Sigmoid colon (tissue), 7 donors: ENCODE results near the gene SMC3. TPM values are rescaled to one million over a fixed set of nuclear protein-coding genes. Genes with fewer than 3 reads are reported as not detected.

Experiments used
- DNase-seq: peaks from one replicate; pipeline ENCODE4 v3.0.0-alpha.2; 2019
- H3K27ac ChIP-seq, 4 donors: fragments of 200-600 bp; sonication (generic); one replicate each; pipeline ENCODE4 v1.5.1; 2016 to 2019; ENCODE audit warnings: mild to moderate bottlenecking in 1 of 4
- H3K27me3 ChIP-seq, 3 donors: fragments of 200-600 bp; sonication (generic); one replicate each; pipeline ENCODE4 v1.5.1; 2019; ENCODE audit warnings: mild to moderate bottlenecking in 1 of 3
- H3K36me3 ChIP-seq, 4 donors: fragments of 200-600 bp; sonication (generic); one replicate each; pipeline ENCODE4 v1.5.1; 2016 to 2019
- H3K4me1 ChIP-seq, 4 donors: fragments of 200-600 bp; sonication (generic); one replicate each; pipeline ENCODE4 v1.5.1; 2017 to 2019
- H3K4me3 ChIP-seq, 4 donors: fragments of 200-600 bp; sonication (generic); one replicate each; pipeline ENCODE4 v1.5.1; 2017 to 2019; ENCODE audit warnings: mild to moderate bottlenecking in 2 of 4, moderate library complexity in 1 of 4
- H3K9me3 ChIP-seq, 4 donors: fragments of 200-600 bp in 3 of 4; sonication (generic) in 3 of 4; one replicate each; pipeline versions ENCODE4 v1.5.1 to v1.6.1; 2013 to 2019
- CTCF ChIP-seq, 4 experiments: fragments of 450-650 bp in 3 of 4; fragments of 200-600 bp in 1 of 4; IDR thresholded peaks; one replicate each; pipeline ENCODE4 v1.5.1; 2016 to 2019; ENCODE audit warnings: antibody characterized with exemption in 4 of 4, mild to moderate bottlenecking in 3 of 4, moderate library complexity in 2 of 4
- EP300 ChIP-seq, 4 donors: sonication (generic); formaldehyde crosslinking; IDR thresholded peaks; one replicate each; pipeline ENCODE4 v1.6.1; 2017; ENCODE audit warnings: antibody characterized with exemption in 4 of 4
- POLR2A ChIP-seq, 2 donors: fragments of 450-650 bp; IDR thresholded peaks; one replicate each; pipeline ENCODE4 v1.6.1; 2016; ENCODE audit warnings: antibody characterized with exemption in 2 of 2, mild to moderate bottlenecking in 2 of 2, moderate library complexity in 2 of 2
- POLR2AphosphoS5 ChIP-seq, 4 donors: sonication (generic); formaldehyde crosslinking; IDR thresholded peaks; one replicate each; pipeline ENCODE4 v1.6.1; 2017; ENCODE audit warnings: antibody characterized with exemption in 4 of 4
- WGBS, 2 donors: extraction: QIAGEN DNeasy Blood & Tissue Kit; methylation state at CpG; one replicate each; pipeline ENCODE4 v1.1.7; 2013; 5-methylcytosine and 5-hydroxymethylcytosine counted together
- intact Hi-C: fragments of 100-400 bp; cut with DNase I; formaldehyde crosslinking; loops from one replicate; pipeline ENCODE4 v1.15.1; 2023
- polyA plus RNA-seq, 3 donors: library from polyadenylated mRNA; stranded (reverse); fragments of 200-250 nt; gene quantifications; one replicate each; pipeline ENCODE4 v1.2.3, GENCODE V29; 2013
- total RNA-seq, 4 donors: library from RNA; depleted of rRNA; stranded (reverse); fragments of >200 nt; gene quantifications; one replicate each; pipeline ENCODE4 v1.1.0, GENCODE V29; 2016
- donor health status: healthy with polysubstance abuse.
- donor health status: Bipolar disorder and iron deficiency.
- donor health status: healthy.

SMC3 gene
- total and polyA plus RNA-seq, 7 donors = 12.6 to 43.5 (median 27.2) TPM

- Histone ChIP-seq H3K27me3 (no peaks in the 10 kb centered on the region), H3K9me3 (no peaks in the 10 kb centered on the region), H3K4me3 (no peak overlapping the region), H3K4me1 (peaks cover 0 to 4% (median 0%) of the 10 kb centered on the region in 4 donors), H3K27ac (no peak overlapping the region), H3K36me3 (no peaks in the 10 kb centered on the region)
- no peak for DNase-seq
- no peak for TF ChIP-seq POLR2AphosphoS5 (IDR thresholded peaks at IDR 0.05)
- TF ChIP-seq CTCF (IDR thresholded peaks at IDR 0.05) = no peak
- TF ChIP-seq POLR2A (IDR thresholded peaks at IDR 0.05) = no peak
- no peak for TF ChIP-seq EP300 (IDR thresholded peaks at IDR 0.05)
- 77 to 87% methylated on average over 5 of the region's 5 CpGs for WGBS, 2 donors
- intact Hi-C loops = loop anchor here (5.0 kb wide), 2 partner anchors 47 to 412 kb away; no protein-coding TSS in a partner anchor
Observed at GRCh38 chr10:110549211-110549610, 18.3 kb upstream of the SMC3 start.

- H3K36me3 ChIP-seq = no peaks in the 10 kb centered on the region
- intact Hi-C loops = no loop called here
- H3K27ac ChIP-seq = no peak overlapping the region
- no peak for DNase-seq
- 47 to 83% methylated on average over 2 of the region's 2 CpGs for WGBS, 2 donors
- no peak for TF ChIP-seq EP300 (IDR thresholded peaks at IDR 0.05)
- TF ChIP-seq POLR2AphosphoS5 (IDR thresholded peaks at IDR 0.05) = no peak
- no peak for TF ChIP-seq CTCF (IDR thresholded peaks at IDR 0.05)
- no peak for TF ChIP-seq POLR2A (IDR thresholded peaks at IDR 0.05)
- no peaks in the 10 kb centered on the region for H3K9me3 ChIP-seq
- H3K4me1 ChIP-seq = no peaks in the 10 kb centered on the region
- no peak overlapping the region for H3K4me3 ChIP-seq
- H3K27me3 ChIP-seq = no peaks in the 10 kb centered on the region
Observed at GRCh38 chr10:110553905-110554304, 13.6 kb upstream of the SMC3 start.

- WGBS, 2 donors = 22 to 58% methylated on average over 1 of the region's 1 CpG
- intact Hi-C loops = no loop called here
- DNase-seq = no peak
- TF ChIP-seq POLR2AphosphoS5 (IDR thresholded peaks at IDR 0.05) (no peak), POLR2A (IDR thresholded peaks at IDR 0.05) (no peak), CTCF (IDR thresholded peaks at IDR 0.05) (no peak), EP300 (IDR thresholded peaks at IDR 0.05) (no peak)
- H3K4me3 ChIP-seq = no peak overlapping the region
- H3K9me3 ChIP-seq = no peaks in the 10 kb centered on the region
- no peaks in the 10 kb centered on the region for H3K4me1 ChIP-seq
- H3K36me3 ChIP-seq = no peaks in the 10 kb centered on the region
- no peaks in the 10 kb centered on the region for H3K27me3 ChIP-seq
- no peak overlapping the region for H3K27ac ChIP-seq
Observed at GRCh38 chr10:110556296-110556695, 11.2 kb upstream of the SMC3 start.

GRCh38 chr10:110556969-110557601, 10.4 kb upstream of the SMC3 start:
- H3K27me3 ChIP-seq = no peaks in the 10 kb centered on the region
- H3K9me3 ChIP-seq = no peaks in the 10 kb centered on the region
- no peak for DNase-seq
- no peak overlapping the region for H3K4me3 ChIP-seq
- H3K27ac ChIP-seq = no peak overlapping the region
- no peaks in the 10 kb centered on the region for H3K36me3 ChIP-seq
- intact Hi-C loops = no loop called here
- TF ChIP-seq CTCF (IDR thresholded peaks at IDR 0.05) (peak in 2 of 4 experiments; percentile 47 to 61), EP300 (IDR thresholded peaks at IDR 0.05) (no peak), POLR2AphosphoS5 (IDR thresholded peaks at IDR 0.05) (no peak), POLR2A (IDR thresholded peaks at IDR 0.05) (no peak)
- WGBS, 2 donors = 55 to 56% methylated on average over 9 of the region's 9 CpGs
- no peaks in the 10 kb centered on the region for H3K4me1 ChIP-seq

GRCh38 chr10:110558041-110558440, 9.5 kb upstream of the SMC3 start:
- no peaks in the 10 kb centered on the region for H3K4me1 ChIP-seq
- H3K9me3 ChIP-seq = no peaks in the 10 kb centered on the region
- H3K36me3 ChIP-seq = no peaks in the 10 kb centered on the region
- H3K4me3 ChIP-seq = no peak overlapping the region
- no peak overlapping the region for H3K27ac ChIP-seq
- no peak for DNase-seq
- 90 to 92% methylated on average over 3 of the region's 3 CpGs for WGBS, 2 donors
- intact Hi-C loops = no loop called here
- no peaks in the 10 kb centered on the region for H3K27me3 ChIP-seq
- no peak for TF ChIP-seq EP300 (IDR thresholded peaks at IDR 0.05)
